BLaER1 treated with 17β-estradiol and CSF1 and Interleukin-3, amounts not matched to agents 10 nM and 100 nM (cell line): ENCODE measurements around the gene CPA4.
A peak's percentile ranks its signal among the peaks of the same experiment; 100 is the strongest.

ENCODE experiments used
- H3K27ac ChIP-seq, 11 experiments: shearing (Covaris generic); formaldehyde crosslinking; 2 replicates each; pipeline ENCODE4 v1.8.1; 2022
- H3K27me3 ChIP-seq, 11 experiments: shearing (Covaris generic); formaldehyde crosslinking; 2 replicates each; pipeline ENCODE4 v1.8.1; 2022
- H3K36me3 ChIP-seq, 11 experiments: shearing (Covaris generic); formaldehyde crosslinking; 2 replicates each; pipeline ENCODE4 v1.8.1; 2022
- H3K4me1 ChIP-seq, 10 experiments: shearing (Covaris generic); formaldehyde crosslinking; 2 replicates each; pipeline ENCODE4 v1.8.1; 2022
- H3K4me2 ChIP-seq, 11 experiments: shearing (Covaris generic); formaldehyde crosslinking; 2 replicates each; pipeline ENCODE4 v1.8.1; 2022
- H3K4me3 ChIP-seq, 10 experiments: shearing (Covaris generic); formaldehyde crosslinking; 2 replicates each; pipeline ENCODE4 v1.8.1; 2022
- H3K9ac ChIP-seq, 11 experiments: shearing (Covaris generic); formaldehyde crosslinking; 2 replicates each; pipeline ENCODE4 v1.8.1; 2022
- H3K9me3 ChIP-seq, 11 experiments: shearing (Covaris generic); formaldehyde crosslinking; replicated peaks in 1 of 11; 2 replicates each; pipeline ENCODE4 v1.8.1; 2022
- H4K20me1 ChIP-seq, 11 experiments: shearing (Covaris generic); formaldehyde crosslinking; 2 replicates each; pipeline ENCODE4 v1.8.1; 2022
- Cebpa-rat ChIP-seq, 11 experiments: shearing (Covaris generic); IDR thresholded peaks; 2 replicates each; pipeline ENCODE4 v1.8.1; 2022

Gene CPA4

DNA sequence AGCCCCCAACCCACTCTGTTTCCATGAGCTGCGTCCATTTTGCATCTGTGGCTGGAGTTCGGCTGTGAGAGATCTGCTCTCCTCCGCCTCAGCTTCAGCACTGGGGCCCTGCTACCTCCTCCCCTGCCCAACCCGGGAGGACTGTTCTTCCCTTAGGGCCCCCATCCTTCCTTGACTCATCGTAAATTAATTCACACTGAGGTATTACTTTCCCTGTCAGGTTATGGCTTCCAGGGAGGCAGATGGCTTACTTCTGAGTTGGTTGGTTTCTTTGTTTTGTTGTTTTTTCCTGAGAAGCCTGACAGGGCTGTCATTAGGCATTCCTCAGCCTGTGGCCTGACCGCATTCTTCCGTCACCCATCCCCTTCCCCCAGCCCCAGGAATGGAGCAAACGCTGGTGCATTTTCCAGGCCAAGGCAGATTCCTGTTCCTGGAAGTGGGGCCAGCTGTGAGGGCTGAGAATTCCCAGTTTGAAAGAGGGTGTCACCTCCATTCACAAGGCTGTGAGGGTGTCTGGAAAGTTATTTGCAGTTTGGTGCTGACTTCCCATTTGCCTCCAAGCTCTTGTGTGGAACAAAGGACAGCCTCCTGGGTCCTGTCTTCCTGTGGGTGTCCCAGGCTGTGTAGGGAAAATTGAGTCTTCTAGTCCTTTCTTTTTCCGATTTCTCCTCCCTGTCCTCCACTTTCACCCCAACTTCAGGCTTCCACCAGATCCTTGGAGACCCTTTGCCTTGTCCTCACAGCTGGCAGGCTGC, 63.3 kb downstream of the CPA4 start:
- no peaks in the 10 kb centered on the region for H3K27me3 ChIP-seq
- H3K4me1 ChIP-seq, result peaks cover 7 to 36% (median 28%) of the 10 kb centered on the region in 10 experiments
- H3K27ac ChIP-seq, result peak overlapping the region in 7 of 11 experiments; percentile 6 to 47 (median 34); a peak in 7 of 22 replicates
- no peak overlapping the region for H3K4me3 ChIP-seq
- H3K9me3 ChIP-seq, result peaks cover 13 to 30% (median 25%) of the 10 kb centered on the region in 11 experiments; a peak in 21 of 22 replicates
- H3K36me3 ChIP-seq, result no peaks in the 10 kb centered on the region
- TF ChIP-seq Cebpa-rat (IDR thresholded peaks at IDR 0.05), result no peak
- no peaks in the 10 kb centered on the region for H4K20me1 ChIP-seq
- H3K9ac ChIP-seq, result no peak overlapping the region; a peak in 1 of 22 replicates
- peak overlapping the region in 10 of 11 experiments; percentile 7 to 56 (median 38); a peak in 13 of 22 replicates for H3K4me2 ChIP-seq

GRCh38 chr7:130356876-130357611, 64.1 kb downstream of the CPA4 start:
- H3K4me3 ChIP-seq, result no peak overlapping the region
- no peaks in the 10 kb centered on the region for H3K36me3 ChIP-seq
- H3K9me3 ChIP-seq, result peaks cover 13 to 30% (median 25%) of the 10 kb centered on the region in 11 experiments; a peak in 21 of 22 replicates
- H4K20me1 ChIP-seq, result no peaks in the 10 kb centered on the region
- no peak overlapping the region for H3K9ac ChIP-seq
- H3K4me2 ChIP-seq, result peak overlapping the region in 10 of 11 experiments; percentile 7 to 56 (median 38); a peak in 13 of 22 replicates
- H3K27me3 ChIP-seq, result no peaks in the 10 kb centered on the region
- H3K4me1 ChIP-seq, result peaks cover 0 to 29% (median 21%) of the 10 kb centered on the region in 10 experiments; a peak in 18 of 20 replicates
- peak overlapping the region in 6 of 11 experiments; percentile 12 to 47 (median 35); a peak in 7 of 22 replicates for H3K27ac ChIP-seq
- TF ChIP-seq Cebpa-rat (IDR thresholded peaks at IDR 0.05), result no peak

- Histone ChIP-seq H3K4me3 (no peak overlapping the region), H3K4me1 (peaks cover 0 to 19% (median 11%) of the 10 kb centered on the region in 10 experiments; a peak in 17 of 20 replicates), H3K9ac (no peak overlapping the region), H3K4me2 (no peak overlapping the region), H3K36me3 (no peaks in the 10 kb centered on the region), H4K20me1 (no peaks in the 10 kb centered on the region), H3K27me3 (no peaks in the 10 kb centered on the region), H3K9me3 (peaks cover 13 to 30% (median 25%) of the 10 kb centered on the region in 11 experiments; a peak in 21 of 22 replicates), H3K27ac (no peak overlapping the region)
- TF ChIP-seq Cebpa-rat (IDR thresholded peaks at IDR 0.05), result no peak
Measured at GRCh38 chr7:130358471-130358870, 65.5 kb downstream of the CPA4 start.

GRCh38 chr7:130359276-130359857, 66.4 kb downstream of the CPA4 start:
- peaks cover 0 to 17% (median 11%) of the 10 kb centered on the region in 10 experiments; a peak in 17 of 20 replicates for H3K4me1 ChIP-seq
- H3K9me3 ChIP-seq, result peaks cover 13 to 30% (median 25%) of the 10 kb centered on the region in 11 experiments; a peak in 21 of 22 replicates
- no peak overlapping the region for H3K27ac ChIP-seq
- no peak overlapping the region for H3K4me3 ChIP-seq
- H3K9ac ChIP-seq, result no peak overlapping the region
- H3K27me3 ChIP-seq, result no peaks in the 10 kb centered on the region
- no peaks in the 10 kb centered on the region for H3K36me3 ChIP-seq
- H3K4me2 ChIP-seq, result no peak overlapping the region
- no peaks in the 10 kb centered on the region for H4K20me1 ChIP-seq
- no peak for TF ChIP-seq Cebpa-rat (IDR thresholded peaks at IDR 0.05)

- H3K4me3 ChIP-seq, result no peak overlapping the region
Measured at GRCh38 chr7:130360518-130360917, 67.6 kb downstream of the CPA4 start.

GRCh38 chr7:130361681-130362080, 68.7 kb downstream of the CPA4 start:
- Histone ChIP-seq H3K4me3 (no peak overlapping the region), H4K20me1 (no peaks in the 10 kb centered on the region), H3K27ac (no peak overlapping the region), H3K4me2 (no peak overlapping the region), H3K27me3 (no peaks in the 10 kb centered on the region), H3K4me1 (peaks cover 0 to 8% (median 7%) of the 10 kb centered on the region in 10 experiments; a peak in 17 of 20 replicates), H3K9me3 (peaks cover 13 to 30% (median 25%) of the 10 kb centered on the region in 11 experiments; a peak in 21 of 22 replicates), H3K9ac (no peak overlapping the region), H3K36me3 (no peaks in the 10 kb centered on the region)
- TF ChIP-seq Cebpa-rat (IDR thresholded peaks at IDR 0.05), result no peak

More at GRCh38 chr7:130360518-130360917, 67.6 kb downstream of the CPA4 start:
- H3K4me1 ChIP-seq, result peaks cover 0 to 17% (median 11%) of the 10 kb centered on the region in 10 experiments; a peak in 17 of 20 replicates
- peaks cover 13 to 30% (median 25%) of the 10 kb centered on the region in 11 experiments; a peak in 21 of 22 replicates for H3K9me3 ChIP-seq
- no peaks in the 10 kb centered on the region for H4K20me1 ChIP-seq
- no peak overlapping the region for H3K4me2 ChIP-seq
- TF ChIP-seq Cebpa-rat (IDR thresholded peaks at IDR 0.05), result no peak
- H3K9ac ChIP-seq, result no peak overlapping the region
- no peaks in the 10 kb centered on the region for H3K36me3 ChIP-seq
- no peaks in the 10 kb centered on the region for H3K27me3 ChIP-seq
- H3K27ac ChIP-seq, result no peak overlapping the region

DNA sequence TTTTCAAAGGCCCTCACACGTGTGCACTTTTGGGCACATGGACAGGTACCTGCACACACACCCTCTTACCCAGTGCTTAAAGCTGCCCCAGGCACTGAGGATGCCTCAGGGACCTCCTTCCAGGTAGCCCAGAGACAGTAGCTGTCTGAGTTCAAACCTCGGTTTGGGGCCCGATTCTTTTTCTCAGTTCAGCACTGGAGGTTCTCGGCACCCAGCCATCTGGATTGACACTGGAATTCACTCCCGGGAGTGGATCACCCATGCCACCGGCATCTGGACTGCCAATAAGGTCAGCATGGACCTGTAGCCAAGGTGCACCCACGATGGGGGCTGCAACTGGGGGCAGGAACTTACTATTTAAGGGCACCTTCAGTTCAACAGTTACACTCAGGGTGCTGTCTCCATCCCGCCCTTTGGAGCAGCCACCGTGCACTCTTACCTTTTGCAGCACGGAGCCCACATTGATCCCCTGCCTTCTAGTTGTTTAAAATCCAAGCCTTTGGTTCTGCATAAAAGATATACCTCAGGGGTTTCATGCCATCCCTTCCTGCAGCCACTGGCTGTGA, 69.4 kb downstream of the CPA4 start:
- Histone ChIP-seq H3K27ac (no peak overlapping the region), H4K20me1 (no peaks in the 10 kb centered on the region), H3K4me2 (no peak overlapping the region), H3K9me3 (peaks cover 13 to 30% (median 25%) of the 10 kb centered on the region in 11 experiments; a peak in 21 of 22 replicates), H3K9ac (no peak overlapping the region), H3K4me3 (no peak overlapping the region), H3K27me3 (no peaks in the 10 kb centered on the region), H3K4me1 (peaks cover 0 to 1% (median under 1%) of the 10 kb centered on the region in 10 experiments; a peak in 7 of 20 replicates), H3K36me3 (no peaks in the 10 kb centered on the region)
- TF ChIP-seq Cebpa-rat (IDR thresholded peaks at IDR 0.05), result no peak

- H3K4me3 ChIP-seq, result no peak overlapping the region
- no peak overlapping the region for H3K4me2 ChIP-seq
- H3K9me3 ChIP-seq, result peaks cover 13 to 30% (median 25%) of the 10 kb centered on the region in 11 experiments; a peak in 21 of 22 replicates
- no peaks in the 10 kb centered on the region for H3K36me3 ChIP-seq
- H4K20me1 ChIP-seq, result no peaks in the 10 kb centered on the region
- TF ChIP-seq Cebpa-rat (IDR thresholded peaks at IDR 0.05), result no peak
- no peak overlapping the region for H3K9ac ChIP-seq
- H3K27ac ChIP-seq, result no peak overlapping the region
- H3K4me1 ChIP-seq, result no peaks in the 10 kb centered on the region
- no peaks in the 10 kb centered on the region for H3K27me3 ChIP-seq
Measured at GRCh38 chr7:130363026-130363847, 70.3 kb downstream of the CPA4 start.
